ENCODE data around the gene EFTUD2.
A peak's percentile ranks its signal among the peaks of the same experiment; 100 is the strongest.

EFTUD2 gene

GRCh38 chr17:44925731-44926697, 26.8 kb upstream of the EFTUD2 start:
- no peak for DNase-seq

GRCh38 chr17:44924107-44924544, 24.9 kb upstream of the EFTUD2 start:
- DNase-seq = no peak

DNA sequence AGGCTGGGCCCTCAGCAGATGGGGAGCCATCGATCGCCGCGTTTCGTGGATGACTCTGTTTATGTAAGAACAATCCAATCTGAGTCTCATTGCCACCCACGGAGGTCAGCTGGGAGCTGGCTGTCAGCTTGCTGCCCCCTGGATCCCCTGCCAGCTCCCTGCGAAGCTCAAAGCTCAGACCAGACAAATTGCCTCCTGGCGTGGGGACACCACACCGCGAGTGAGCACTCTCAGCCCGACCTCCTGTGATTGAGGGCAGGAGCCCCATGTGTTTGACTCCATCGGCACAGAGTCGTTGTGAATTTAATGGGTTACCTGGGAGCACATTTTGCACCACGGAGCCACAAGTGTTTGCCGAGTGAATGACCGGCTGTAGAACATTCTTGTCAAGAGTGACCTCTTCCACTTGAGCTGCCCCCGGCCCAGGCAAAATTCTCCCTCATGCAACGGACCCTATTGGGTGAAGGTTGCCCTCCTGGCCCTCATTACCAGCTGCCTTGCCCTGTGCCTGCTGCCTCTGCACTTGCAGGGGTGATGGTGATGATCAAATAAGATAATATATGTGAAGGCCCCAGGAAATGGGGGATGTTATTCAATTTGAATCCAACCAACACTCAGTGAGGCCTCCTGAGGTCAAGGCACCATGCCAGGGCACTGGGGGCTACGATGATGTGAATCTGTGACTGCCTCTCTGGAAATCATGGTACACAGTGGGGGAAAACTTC, 23.7 kb upstream of the EFTUD2 start:
- no peak for DNase-seq

DNA sequence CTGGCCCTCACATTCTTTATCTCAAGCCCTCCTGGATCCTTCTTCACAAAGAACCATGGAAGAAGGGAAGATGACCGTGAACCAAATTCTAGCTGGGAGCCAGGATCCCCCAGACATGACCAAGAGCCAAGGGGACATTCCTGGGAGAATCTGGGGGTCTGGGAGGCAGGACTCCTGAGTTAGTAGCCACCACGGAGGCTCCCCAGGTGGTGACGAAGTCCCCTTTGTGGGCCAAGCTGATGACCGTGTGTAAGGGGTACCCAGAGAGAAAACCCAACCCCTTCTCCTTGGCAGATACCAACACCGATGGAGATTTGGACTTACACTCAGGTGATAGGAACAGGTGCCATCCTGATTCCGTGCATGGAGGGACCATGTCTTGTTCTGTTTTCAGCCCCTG, 22.9 kb upstream of the EFTUD2 start:
- DNase-seq = no peak

DNA sequence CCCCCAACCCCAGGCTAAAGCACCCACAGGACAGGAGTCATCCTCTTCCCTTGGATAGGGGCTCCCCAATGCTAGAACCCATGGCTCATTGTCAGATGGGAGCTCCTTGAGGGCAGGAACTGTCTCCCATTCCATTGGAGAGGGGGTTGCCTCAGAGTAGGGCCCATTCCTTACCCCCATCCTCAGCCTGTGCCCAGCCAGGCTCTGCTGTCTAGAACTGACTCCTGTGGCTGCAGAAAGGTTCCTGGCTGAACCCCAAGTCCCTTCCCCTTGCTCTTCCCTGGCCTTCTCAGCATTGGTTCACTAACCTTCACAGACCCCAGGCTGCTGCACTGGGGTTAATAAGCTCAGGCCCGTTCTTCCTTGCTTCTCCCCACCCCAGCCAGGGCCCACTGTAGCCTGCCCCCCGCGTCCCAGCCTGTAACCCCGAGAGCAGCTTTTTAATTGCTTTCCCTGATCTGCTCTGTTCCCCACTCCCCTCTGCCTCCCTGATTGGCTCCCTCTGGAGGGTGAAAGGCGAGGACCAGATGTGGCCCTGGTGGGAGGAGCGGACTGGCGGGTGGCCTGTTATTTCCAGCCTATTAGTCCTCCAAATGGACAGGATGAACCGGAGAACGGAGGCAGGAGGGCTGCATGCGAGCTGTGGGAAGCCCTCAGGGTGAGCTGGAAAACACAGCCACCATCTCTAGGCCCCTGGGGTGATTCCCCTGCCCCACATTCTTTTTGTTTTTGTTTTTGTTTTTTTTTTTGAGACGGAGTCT, 22.1 kb upstream of the EFTUD2 start:
- no peak for DNase-seq

GRCh38 chr17:44920565-44920940, 21.3 kb upstream of the EFTUD2 start:
- DNase-seq = no peak

DNA sequence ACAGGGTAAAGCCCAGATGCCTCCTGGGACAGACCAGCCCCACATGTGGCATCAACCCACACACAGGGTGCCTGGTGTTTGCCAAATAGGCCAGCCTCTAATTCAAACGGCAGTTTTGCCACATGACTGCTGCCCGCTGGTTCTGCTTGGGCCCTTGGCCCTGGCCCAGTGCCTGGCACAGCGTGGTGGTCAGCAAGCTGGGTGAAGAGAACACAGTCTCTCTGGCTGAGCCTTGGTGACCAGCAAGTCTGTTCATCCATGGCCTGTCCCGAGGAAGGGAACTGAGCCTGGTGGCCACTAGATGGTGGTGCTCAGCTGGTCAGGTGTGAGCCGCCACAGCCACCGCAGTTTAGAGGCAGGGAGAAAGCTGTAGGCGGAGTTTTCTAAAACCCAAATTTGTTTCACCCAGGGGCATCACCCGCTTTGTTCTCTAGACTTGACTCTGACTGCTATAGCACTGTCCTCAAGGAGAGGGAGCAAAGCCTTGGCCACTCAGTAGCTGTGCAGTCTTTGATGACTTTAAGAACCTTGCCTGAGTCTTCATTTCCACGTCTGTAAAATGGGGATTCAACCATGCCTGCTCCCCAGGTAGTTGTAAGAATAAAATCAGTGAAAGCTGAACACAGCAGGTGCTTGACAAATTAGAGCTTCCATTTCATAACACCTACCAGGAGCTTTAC, 20.8 kb upstream of the EFTUD2 start:
- peak; percentile 70 for DNase-seq

DNA sequence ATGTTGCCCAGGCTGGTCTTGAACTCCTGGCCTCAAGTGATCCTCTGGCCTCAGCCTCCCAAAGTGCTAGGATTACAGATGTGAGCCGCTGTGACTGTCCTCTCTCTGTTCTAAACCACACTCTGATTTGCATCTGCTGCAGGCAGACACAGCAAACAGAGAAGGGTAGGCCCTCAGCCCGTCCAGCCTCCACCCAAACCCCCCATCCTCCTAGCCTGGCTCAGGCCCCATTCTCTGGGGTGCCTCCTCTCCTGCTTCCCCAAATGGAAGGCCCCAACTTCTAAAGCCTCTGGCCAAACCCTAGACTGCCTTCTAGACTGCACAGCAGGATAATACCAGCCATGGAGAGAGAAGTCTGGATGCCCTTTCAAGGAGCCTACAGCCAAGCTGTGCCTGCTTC, 20.2 kb upstream of the EFTUD2 start:
- DNase-seq = no peak

GRCh38 chr17:44918006-44918405, 18.8 kb upstream of the EFTUD2 start:
- no peak for DNase-seq

GRCh38 chr17:44917456-44917855, 18.2 kb upstream of the EFTUD2 start:
- DNase-seq = no peak

DNA sequence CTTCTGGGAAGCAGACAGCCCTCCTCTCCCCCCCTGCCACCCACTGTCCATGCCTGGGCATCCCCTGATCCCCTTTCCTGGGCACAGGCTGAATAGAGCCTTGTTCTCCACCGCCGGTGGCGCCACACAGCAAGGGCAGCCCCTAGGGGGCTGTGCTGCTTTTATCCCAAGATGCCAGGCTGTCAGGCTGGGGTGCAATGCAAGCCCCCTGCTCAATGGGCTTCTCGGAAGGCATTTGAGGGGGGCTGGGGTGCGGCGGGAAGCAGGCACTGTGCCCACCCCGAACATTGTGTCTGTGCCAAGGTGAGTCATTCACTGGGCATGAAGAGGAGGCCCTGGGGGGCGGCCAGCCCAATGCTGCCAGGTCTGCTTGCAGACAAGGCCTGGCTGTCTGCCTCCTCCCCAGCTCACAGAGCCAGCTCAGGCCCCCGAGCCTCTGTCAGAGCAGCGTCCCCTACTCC, 17.6 kb upstream of the EFTUD2 start:
- no peak for DNase-seq

- no peak for DNase-seq
These were observed 16.9 kb upstream of the EFTUD2 start for GRCh38 chr17:44915862-44916780.

GRCh38 chr17:44915321-44915726, 16.1 kb upstream of the EFTUD2 start, which contains the start of gene GFAP:
GFAP (minus strand) TSS chr17:44915500; CDS start chr17:44915486, 14 bp downstream.
- DNase-seq = no peak

GRCh38 chr17:44914698-44915271, 15.5 kb upstream of the EFTUD2 start:
- DNase-seq = no peak

GRCh38 chr17:44914148-44914547, 14.9 kb upstream of the EFTUD2 start:
- DNase-seq = no peak

DNA sequence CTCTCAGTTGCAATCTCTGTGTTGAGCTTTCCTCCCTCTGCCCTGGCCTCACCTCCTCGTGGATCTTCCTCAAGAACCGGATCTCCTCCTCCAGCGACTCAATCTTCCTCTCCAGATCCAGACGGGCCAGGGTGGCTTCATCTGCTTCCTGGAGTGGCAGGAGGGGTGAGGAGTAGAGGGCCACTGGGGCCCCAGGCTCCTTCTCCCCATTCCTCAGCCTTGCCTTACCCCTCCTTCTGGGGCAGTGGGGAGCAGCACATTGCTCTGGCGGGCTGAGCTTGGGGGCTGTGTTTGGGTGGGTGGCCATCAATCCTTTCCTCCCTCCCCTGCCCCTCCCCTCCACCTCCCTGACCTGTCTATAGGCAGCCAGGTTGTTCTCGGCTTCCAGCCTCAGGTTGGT, 14.4 kb upstream of the EFTUD2 start:
- no peak for DNase-seq

DNA sequence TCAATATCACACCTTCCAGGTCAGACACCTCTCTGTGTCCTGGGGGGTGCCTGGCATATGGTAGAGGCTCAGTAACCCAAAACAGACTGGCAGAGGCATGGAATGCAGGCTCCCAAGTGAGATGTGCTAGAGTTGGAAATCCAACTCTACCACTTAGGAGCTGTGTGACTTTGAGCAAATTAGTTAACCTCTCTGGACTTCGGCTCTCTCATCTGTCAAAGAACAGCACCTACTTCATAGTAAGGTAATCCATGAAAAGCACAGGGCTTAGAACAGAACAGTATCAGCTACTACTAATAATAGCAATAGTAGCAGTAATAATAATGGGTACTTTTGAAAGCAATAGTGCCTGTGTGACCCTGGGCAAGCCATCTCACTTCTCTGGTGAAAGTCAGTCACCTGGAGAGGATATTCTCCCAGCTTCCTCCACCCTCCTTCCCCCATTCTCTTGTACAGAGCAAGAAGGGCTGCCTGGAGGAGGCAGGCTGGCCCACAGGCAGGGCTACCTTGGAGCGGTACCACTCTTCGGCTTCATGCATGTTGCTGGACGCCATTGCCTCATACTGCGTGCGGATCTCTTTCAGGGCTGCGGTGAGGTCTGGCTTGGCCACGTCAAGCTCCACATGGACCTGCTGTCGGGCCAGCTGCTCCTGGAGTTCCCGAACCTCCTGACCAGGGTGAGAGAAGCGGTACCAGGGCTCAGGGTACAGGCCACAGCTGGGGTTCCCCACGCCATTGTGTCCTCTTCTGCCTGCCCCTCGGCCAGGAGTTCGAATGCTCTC, 13.7 kb upstream of the EFTUD2 start:
- DNase-seq = no peak

- DNase-seq = peak; percentile 68
These were observed 12.1 kb upstream of the EFTUD2 start for GRCh38 chr17:44911133-44912001.
